GM12891 (cell line): ENCODE results near the gene LRP1B.

Experiments used
- DNase-seq: peaks from one replicate; pipeline ENCODE4 v3.0.0; 2011; ENCODE audit warnings: low spot score; ENCODE audit not compliant: insufficient read length
- FAIRE-seq: peaks from 2 replicates; lab custom pipeline; 2011; peaks lifted over from hg19 to GRCh38; lab: Jason Lieb, UNC
- PAX5 ChIP-seq: IDR thresholded peaks from 2 replicates; pipeline ENCODE4 v1.6.1; 2011; ENCODE audit warnings: low read length, moderate library complexity, mild to moderate bottlenecking; ENCODE audit not compliant: insufficient read depth, severe bottlenecking
- POLR2A ChIP-seq: IDR thresholded peaks from 2 replicates; pipeline ENCODE4 v1.6.1; 2011; ENCODE audit warnings: low read depth, low read length, control low read depth
- POLR2AphosphoS5 ChIP-seq: IDR thresholded peaks from 2 replicates; pipeline ENCODE4 v1.6.1; 2011; ENCODE audit warnings: low read depth, low read length, control low read depth
- POU2F2 ChIP-seq: IDR thresholded peaks from 2 replicates; pipeline ENCODE4 v1.6.1; 2011; ENCODE audit warnings: low read depth, mild to moderate bottlenecking, control low read depth, low read length, moderate library complexity
- SPI1 ChIP-seq: IDR thresholded peaks from 2 replicates; pipeline ENCODE4 v1.6.1; 2011; ENCODE audit warnings: low read depth, low read length, control low read depth
- TAF1 ChIP-seq: IDR thresholded peaks from 2 replicates; pipeline ENCODE4 v1.6.1; 2011; ENCODE audit warnings: low read depth, low read length, control low read depth

The LRP1B gene

GRCh38 chr2:140504601-140505000 is 1626.2 kb downstream of the LRP1B start:
- DNase-seq (no peak), FAIRE-seq (no peak)
- no peak for TF ChIP-seq TAF1
- no peak for TF ChIP-seq SPI1
- no peak for TF ChIP-seq POLR2AphosphoS5
- no peak for TF ChIP-seq POU2F2
- TF ChIP-seq PAX5 = no peak
- no peak for TF ChIP-seq POLR2A

GRCh38 chr2:140502951-140503630 is 1627.7 kb downstream of the LRP1B start:
- TF ChIP-seq SPI1 (no peak), TAF1 (no peak), PAX5 (no peak)
- FAIRE-seq (no peak), DNase-seq (no peak)

DNA sequence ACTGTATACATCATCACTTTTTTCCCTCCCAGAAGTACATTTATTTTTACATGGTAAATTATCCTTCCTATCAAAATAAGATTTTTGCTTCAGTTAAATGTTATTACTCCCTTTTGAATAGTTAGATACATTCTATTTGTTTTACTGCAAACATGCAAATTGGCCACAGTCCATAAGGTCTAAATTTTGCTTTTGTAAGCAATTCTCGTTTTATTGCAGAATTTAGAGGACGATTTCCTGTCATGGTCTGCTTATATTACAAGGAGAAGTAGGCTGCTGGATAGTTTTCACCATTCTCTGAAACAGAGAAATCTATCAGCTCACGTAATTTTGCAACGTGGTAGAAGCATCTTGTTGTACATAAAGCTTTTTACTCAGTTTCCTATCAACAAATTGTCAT is 1632.5 kb downstream of the LRP1B start:
- DNase-seq (no peak), FAIRE-seq (no peak)
- no peak for TF ChIP-seq POLR2AphosphoS5
- no peak for TF ChIP-seq SPI1
- TF ChIP-seq POLR2A = no peak
- TF ChIP-seq POU2F2 = no peak
- no peak for TF ChIP-seq PAX5
- TF ChIP-seq TAF1 = no peak

- TF ChIP-seq SPI1 (no peak), PAX5 (no peak), POU2F2 (no peak), POLR2A (no peak), POLR2AphosphoS5 (no peak)
- FAIRE-seq = no peak
- DNase-seq = no peak
Measured at GRCh38 chr2:140496714-140497113, 1634.1 kb downstream of the LRP1B start.

- DNase-seq = no peak
- TF ChIP-seq SPI1 = no peak
- no peak for TF ChIP-seq POU2F2
- TF ChIP-seq PAX5 = no peak
- TF ChIP-seq POLR2A = no peak
- TF ChIP-seq TAF1 = no peak
- no peak for TF ChIP-seq POLR2AphosphoS5
- FAIRE-seq = no peak
Measured at GRCh38 chr2:140491876-140492275, 1638.9 kb downstream of the LRP1B start.

DNA sequence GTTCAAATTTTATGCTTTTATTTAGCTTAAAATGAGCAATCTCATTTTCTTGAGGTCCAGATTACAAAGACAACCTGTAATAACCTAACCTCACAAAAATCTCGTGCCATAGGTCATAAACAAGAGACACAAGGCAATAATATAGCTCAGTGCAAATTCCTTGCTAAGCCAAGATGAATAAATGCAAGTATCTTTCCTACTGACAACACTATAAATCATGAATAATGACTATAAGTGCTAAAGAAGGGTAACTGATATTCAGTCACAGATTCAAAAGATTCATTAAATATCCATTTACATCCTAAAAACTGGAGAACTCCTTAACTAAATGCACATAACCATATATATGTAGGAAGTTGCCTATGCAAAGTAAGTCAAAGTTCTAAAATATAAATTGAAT is 1641.6 kb downstream of the LRP1B start:
- TF ChIP-seq TAF1 (no peak), SPI1 (no peak), POLR2AphosphoS5 (no peak), PAX5 (no peak), POU2F2 (no peak), POLR2A (no peak)
- DNase-seq (no peak), FAIRE-seq (no peak)

GRCh38 chr2:140481136-140481535 is 1649.7 kb downstream of the LRP1B start:
- no peak for TF ChIP-seq POLR2AphosphoS5
- FAIRE-seq (no peak), DNase-seq (no peak)

GRCh38 chr2:140473851-140474250 is 1657.0 kb downstream of the LRP1B start:
- no peak for TF ChIP-seq POU2F2
- no peak for TF ChIP-seq TAF1
- no peak for TF ChIP-seq SPI1
- no peak for TF ChIP-seq POLR2A
- DNase-seq (no peak), FAIRE-seq (no peak)

GRCh38 chr2:140472676-140473075 is 1658.1 kb downstream of the LRP1B start:
- FAIRE-seq (no peak), DNase-seq (no peak)
- TF ChIP-seq SPI1 (no peak), POLR2AphosphoS5 (no peak), TAF1 (no peak), POU2F2 (no peak), POLR2A (no peak), PAX5 (no peak)

GRCh38 chr2:140465301-140465700 is 1665.5 kb downstream of the LRP1B start:
- FAIRE-seq (no peak), DNase-seq (no peak)
- TF ChIP-seq TAF1 (no peak), POU2F2 (no peak), SPI1 (no peak), PAX5 (no peak), POLR2AphosphoS5 (no peak), POLR2A (no peak)

GRCh38 chr2:140462990-140463389 is 1667.8 kb downstream of the LRP1B start:
- DNase-seq (no peak), FAIRE-seq (no peak)
- TF ChIP-seq TAF1 = no peak
- no peak for TF ChIP-seq PAX5
- TF ChIP-seq SPI1 = no peak
- TF ChIP-seq POU2F2 = no peak
- no peak for TF ChIP-seq POLR2AphosphoS5
- no peak for TF ChIP-seq POLR2A
